Trophoblast cell (in vitro differentiated cells and primary cell): Measurements from ENCODE around the gene PGAP3. TPM values are rescaled to one million over a fixed set of nuclear protein-coding genes. Genes with fewer than 3 reads are reported as not detected.

Source experiments
- DNase-seq, 2 donors: peaks; one replicate each; pipeline ENCODE4 v3.0.0-alpha.2; 2016
- H2AFZ ChIP-seq: 2 replicates; pipeline ENCODE4 v1.6.1; 2013; ENCODE audit warnings: low read length, moderate library complexity, mild to moderate bottlenecking; ENCODE audit not compliant: insufficient read depth, poor library complexity
- H2AK5ac ChIP-seq: 2 replicates; pipeline ENCODE4 v1.6.1; 2013; ENCODE audit warnings: mild to moderate bottlenecking, low read length
- H2BK120ac ChIP-seq: 2 replicates; pipeline ENCODE4 v1.6.1; 2013; ENCODE audit warnings: low read length, mild to moderate bottlenecking, moderate library complexity; ENCODE audit not compliant: insufficient read depth, poor library complexity
- H2BK12ac ChIP-seq: 2 replicates; pipeline ENCODE4 v1.6.1; 2013; ENCODE audit warnings: mild to moderate bottlenecking, low read length, moderate library complexity
- H2BK5ac ChIP-seq: 2 replicates; pipeline ENCODE4 v1.6.1; 2013; ENCODE audit warnings: low read length, low read depth, moderate library complexity, mild to moderate bottlenecking; ENCODE audit not compliant: poor library complexity
- H3K14ac ChIP-seq: 2 replicates; pipeline ENCODE4 v1.6.1; 2013; ENCODE audit warnings: mild to moderate bottlenecking, low read length
- H3K18ac ChIP-seq: 2 replicates; pipeline ENCODE4 v1.6.1; 2013; ENCODE audit warnings: mild to moderate bottlenecking, low read length
- H3K23ac ChIP-seq: 2 replicates; pipeline ENCODE4 v1.6.1; 2013; ENCODE audit warnings: low read length
- H3K27ac ChIP-seq: 2 replicates; pipeline ENCODE4 v1.5.1; 2013; ENCODE audit warnings: low read depth, mild to moderate bottlenecking, inconsistent platforms, low read length, moderate library complexity
- H3K27me3 ChIP-seq: 2 replicates; pipeline ENCODE4 v1.6.1; 2013; ENCODE audit warnings: inconsistent platforms, mild to moderate bottlenecking, low read length, moderate library complexity; ENCODE audit not compliant: insufficient read depth
- H3K36me3 ChIP-seq, 2 experiments: 1 replicate in 1 of 2; 2 replicates in 1 of 2; pipeline ENCODE4 v1.6.1; 2013; ENCODE audit warnings: low read length in 2 of 2, mild to moderate bottlenecking in 2 of 2, moderate library complexity in 1 of 2; ENCODE audit not compliant: insufficient read depth in 2 of 2, control insufficient read depth in 1 of 2
- H3K4ac ChIP-seq: 2 replicates; pipeline ENCODE4 v1.6.1; 2013; ENCODE audit warnings: low read depth, mild to moderate bottlenecking, low read length, moderate library complexity
- H3K4me1 ChIP-seq, 2 experiments: 1 replicate in 1 of 2; 2 replicates in 1 of 2; pipeline ENCODE4 v1.6.1; 2013; ENCODE audit warnings: low read length in 2 of 2, mild to moderate bottlenecking in 2 of 2, moderate library complexity in 1 of 2; ENCODE audit not compliant: insufficient read depth in 2 of 2, control insufficient read depth in 1 of 2
- H3K4me2 ChIP-seq: 2 replicates; pipeline ENCODE4 v1.6.1; 2013; ENCODE audit warnings: inconsistent platforms, mild to moderate bottlenecking, low read length, moderate library complexity
- H3K4me3 ChIP-seq: 2 replicates; pipeline ENCODE4 v1.5.1; 2013; ENCODE audit warnings: mild to moderate bottlenecking, low read depth, low read length, inconsistent platforms
- H3K79me1 ChIP-seq: one replicate; pipeline ENCODE4 v1.6.1; 2013; ENCODE audit warnings: low read length
- H3K79me2 ChIP-seq: 2 replicates; pipeline ENCODE4 v1.6.1; 2013; ENCODE audit warnings: low read length, mild to moderate bottlenecking; ENCODE audit not compliant: control insufficient read depth, insufficient read depth, poor library complexity
- H3K9ac ChIP-seq: 2 replicates; pipeline ENCODE4 v1.6.1; 2013; ENCODE audit warnings: mild to moderate bottlenecking, low read length
- H3K9me3 ChIP-seq: 2 replicates; pipeline ENCODE4 v1.6.1; 2013; ENCODE audit warnings: low read depth, mild to moderate bottlenecking, control low read depth, inconsistent platforms, low read length; ENCODE audit not compliant: insufficient read depth
- H4K12ac ChIP-seq: 2 replicates; pipeline ENCODE4 v1.6.1; 2013; ENCODE audit warnings: low read depth, mild to moderate bottlenecking, low read length, moderate library complexity
- H4K8ac ChIP-seq: 2 replicates; pipeline ENCODE4 v1.6.1; 2013; ENCODE audit warnings: low read depth, mild to moderate bottlenecking, low read length, moderate library complexity
- H4K91ac ChIP-seq: one replicate; pipeline ENCODE4 v1.6.1; 2013; ENCODE audit warnings: low read depth, mild to moderate bottlenecking, low read length, moderate library complexity
- WGBS: extraction: QIAGEN DNeasy Blood & Tissue Kit; methylation state at CpG from one replicate; pipeline ENCODE4 v1.1.7; 2013; ENCODE audit warnings: missing lambda C conversion rate; ENCODE audit not compliant: insufficient read length, insufficient coverage; ENCODE audit errors: extremely low coverage; 5-methylcytosine and 5-hydroxymethylcytosine counted together
- polyA plus RNA-seq: library from polyadenylated mRNA; stranded (reverse); fragments of 200-250 nt; gene quantifications from 2 replicates; pipeline ENCODE4 v1.2.3, GENCODE V29; 2013

The PGAP3 gene, protein sequence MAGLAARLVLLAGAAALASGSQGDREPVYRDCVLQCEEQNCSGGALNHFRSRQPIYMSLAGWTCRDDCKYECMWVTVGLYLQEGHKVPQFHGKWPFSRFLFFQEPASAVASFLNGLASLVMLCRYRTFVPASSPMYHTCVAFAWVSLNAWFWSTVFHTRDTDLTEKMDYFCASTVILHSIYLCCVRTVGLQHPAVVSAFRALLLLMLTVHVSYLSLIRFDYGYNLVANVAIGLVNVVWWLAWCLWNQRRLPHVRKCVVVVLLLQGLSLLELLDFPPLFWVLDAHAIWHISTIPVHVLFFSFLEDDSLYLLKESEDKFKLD
- polyA plus RNA-seq = 3.7 and 4.3 TPM in 2 replicates

DNA sequence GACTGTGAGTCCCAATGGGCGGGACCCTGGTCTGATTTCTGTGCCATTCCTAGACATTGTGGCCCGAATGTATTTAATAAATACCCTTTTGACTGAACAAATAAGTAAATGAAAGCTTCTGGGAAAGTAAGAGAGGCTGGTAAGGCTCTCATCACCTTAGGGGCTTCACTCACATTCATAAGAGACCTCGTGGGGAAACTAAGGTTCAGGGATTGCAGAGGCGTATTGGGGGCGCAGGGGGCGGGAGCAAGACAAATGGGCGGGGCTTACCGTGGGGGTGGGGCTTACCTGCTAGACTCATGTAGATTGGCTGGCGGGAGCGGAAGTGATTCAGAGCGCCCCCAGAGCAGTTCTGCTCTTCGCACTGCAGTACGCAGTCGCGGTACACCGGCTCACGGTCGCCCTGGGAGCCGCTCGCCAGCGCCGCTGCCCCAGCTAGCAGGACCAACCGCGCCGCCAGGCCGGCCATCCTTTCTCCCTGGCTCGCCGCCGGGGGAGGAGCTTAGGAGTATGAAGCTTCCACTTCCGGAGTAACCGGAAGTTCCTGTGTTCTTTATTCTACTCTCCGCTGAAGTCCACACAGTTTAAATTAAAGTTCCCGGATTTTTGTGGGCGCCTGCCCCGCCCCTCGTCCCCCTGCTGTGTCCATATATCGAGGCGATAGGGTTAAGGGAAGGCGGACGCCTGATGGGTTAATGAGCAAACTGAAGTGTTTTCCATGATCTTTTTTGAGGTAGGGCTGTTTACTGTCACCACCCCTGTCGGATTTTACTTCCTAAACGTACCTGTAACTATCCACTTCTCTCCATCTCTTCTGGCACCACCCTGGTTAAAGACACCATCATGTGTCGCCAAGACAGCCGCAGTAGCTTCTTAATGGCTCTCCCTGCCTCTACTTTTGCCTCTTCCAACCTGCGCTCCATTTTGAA lies at the start of gene PGAP3:
Gene PGAP3 (minus strand): TSS at position 512 of the 929 bp plus-strand sequence. CDS start 43 bp downstream, at position 469.
- peak; percentile 81 for DNase-seq
- peak within 1 kb of the TSS; percentile 62 for H3K27ac ChIP-seq
- H3K4ac ChIP-seq = peak within 1 kb of the TSS; percentile 70
- H3K18ac ChIP-seq = peak within 1 kb of the TSS; percentile 81
- peaks cover 5% of the 10 kb centered on the region for H3K79me2 ChIP-seq
- peak within 1 kb of the TSS; percentile 82 for H3K14ac ChIP-seq
- no peak within 1 kb of the TSS for H3K9ac ChIP-seq
- H3K4me3 ChIP-seq = peak within 1 kb of the TSS; percentile 75
- peak within 1 kb of the TSS; percentile 97 for H4K8ac ChIP-seq
- peaks cover 3 to 5% of the 10 kb centered on the region in 2 experiments for H3K4me1 ChIP-seq
- H4K12ac ChIP-seq = peak within 1 kb of the TSS; percentile 93
- peaks cover 7% of the 10 kb centered on the region for H3K79me1 ChIP-seq
- H2BK5ac ChIP-seq = peak within 1 kb of the TSS; percentile 68
- H3K23ac ChIP-seq = no peak within 1 kb of the TSS
- H2BK120ac ChIP-seq = peak within 1 kb of the TSS; percentile 79
- H2BK12ac ChIP-seq = no peak within 1 kb of the TSS
- no peaks in the 10 kb centered on the region for H3K27me3 ChIP-seq
- peak within 1 kb of the TSS; percentile 93 for H4K91ac ChIP-seq
- no peak within 1 kb of the TSS for H2AK5ac ChIP-seq
- peak within 1 kb of the TSS; percentile 100 for H2AFZ ChIP-seq
- no CpG with 5 or more reads among the region's 45 CpGs for WGBS
- H3K4me2 ChIP-seq = peak within 1 kb of the TSS; percentile 76
- H3K36me3 ChIP-seq = no peaks in the 10 kb centered on the region
- H3K9me3 ChIP-seq = no peaks in the 10 kb centered on the region

- no peaks in the 10 kb centered on the region for H3K9me3 ChIP-seq
These were observed 49.4 kb upstream of the PGAP3 start for GRCh38 chr17:39737206-39737759.

DNA sequence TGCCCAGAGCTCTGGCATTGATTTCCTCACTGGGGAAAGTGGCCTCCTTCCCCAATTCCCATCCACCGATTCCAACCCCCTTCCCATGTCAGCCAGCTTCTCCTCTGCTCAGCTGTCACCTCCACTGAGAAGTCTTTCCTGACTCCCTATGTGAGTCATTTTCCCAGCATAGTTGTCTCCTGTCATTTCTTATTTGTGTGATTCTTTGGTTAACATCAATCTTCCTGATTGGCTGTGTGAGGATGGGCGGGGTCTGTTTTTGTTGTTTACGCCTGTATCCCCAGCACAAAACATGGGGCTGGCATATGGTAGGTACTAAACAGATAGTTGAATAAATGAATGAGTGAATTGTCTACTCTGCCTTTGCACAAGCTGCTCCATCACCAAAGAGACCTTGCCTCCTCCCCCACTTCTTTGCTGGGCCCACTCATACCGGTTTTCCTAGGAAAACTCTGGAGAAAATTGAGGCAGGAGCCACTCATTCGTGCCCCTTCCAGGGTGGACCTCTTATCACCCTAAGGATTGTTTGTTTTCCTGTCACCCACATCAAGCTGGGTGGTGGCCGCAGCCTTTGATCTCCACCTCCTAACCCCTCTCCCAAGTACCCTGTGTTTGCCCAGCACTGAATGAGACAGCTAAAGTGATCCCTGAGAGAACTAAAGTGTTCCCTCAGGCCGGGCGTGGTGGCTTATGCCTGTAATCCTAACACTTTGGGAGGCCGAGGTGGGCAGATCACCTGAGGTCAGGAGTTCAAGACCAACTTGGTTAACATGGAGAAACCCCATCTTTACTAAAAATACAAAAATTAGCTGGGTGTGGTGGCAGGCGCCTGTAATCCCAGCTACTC lies 48.7 kb upstream of the PGAP3 start:
- WGBS = no CpG with 5 or more reads among the region's 10 CpGs
- DNase-seq = peak in 1 of 2 donors; percentile 52
- no peak overlapping the region for H2BK5ac ChIP-seq
- no peak overlapping the region for H3K18ac ChIP-seq
- no peak overlapping the region for H3K27ac ChIP-seq
- peak overlapping the region; percentile 22 for H3K23ac ChIP-seq
- no peak overlapping the region for H3K14ac ChIP-seq
- no peak overlapping the region for H3K9ac ChIP-seq
- peaks cover 8% of the 10 kb centered on the region for H3K79me2 ChIP-seq
- H3K36me3 ChIP-seq = no peaks in the 10 kb centered on the region
- H2BK120ac ChIP-seq = no peak overlapping the region
- H2AK5ac ChIP-seq = no peak overlapping the region
- no peaks in the 10 kb centered on the region for H3K9me3 ChIP-seq
- H4K12ac ChIP-seq = no peak overlapping the region
- no peak overlapping the region for H2AFZ ChIP-seq
- H4K8ac ChIP-seq = no peak overlapping the region
- no peaks in the 10 kb centered on the region for H3K27me3 ChIP-seq
- H2BK12ac ChIP-seq = no peak overlapping the region
- H3K4me3 ChIP-seq = no peak overlapping the region
- peaks cover 12 to 28% of the 10 kb centered on the region in 2 experiments for H3K4me1 ChIP-seq
- H3K4me2 ChIP-seq = no peak overlapping the region
- no peak overlapping the region for H4K91ac ChIP-seq
- H3K79me1 ChIP-seq = peaks cover 18% of the 10 kb centered on the region
- no peak overlapping the region for H3K4ac ChIP-seq

More at GRCh38 chr17:39737206-39737759, 49.4 kb upstream of the PGAP3 start:
- Histone ChIP-seq H3K4me3 (peak overlapping the region; percentile 57), H3K4ac (no peak overlapping the region), H3K4me1 (peaks cover 12 to 28% of the 10 kb centered on the region in 2 experiments), H2BK120ac (no peak overlapping the region), H3K14ac (no peak overlapping the region), H2BK5ac (no peak overlapping the region), H4K8ac (no peak overlapping the region), H4K12ac (no peak overlapping the region), H3K27ac (no peak overlapping the region), H3K9ac (no peak overlapping the region), H3K23ac (no peak overlapping the region), H2AK5ac (no peak overlapping the region), H3K27me3 (no peaks in the 10 kb centered on the region), H3K79me2 (peaks cover 8% of the 10 kb centered on the region), H3K18ac (no peak overlapping the region), H2AFZ (no peak overlapping the region), H3K79me1 (peaks cover 18% of the 10 kb centered on the region), H3K36me3 (peaks cover 0 to 3% of the 10 kb centered on the region in 2 experiments), H4K91ac (no peak overlapping the region), H2BK12ac (no peak overlapping the region), H3K4me2 (peak overlapping the region; percentile 85)
- DNase-seq = no peak
- no CpG with 5 or more reads among the region's 13 CpGs for WGBS
